HEK293T (cell line): ENCODE results near the gene BTBD1.

Experiments
- HDGF ChIP-seq: fragments of 450-650 bp; IDR thresholded peaks from 2 replicates; pipeline ENCODE4 v1.6.1; 2017; ENCODE audit warnings: antibody characterized with exemption, borderline replicate concordance
- L3MBTL2 ChIP-seq: fragments of 450-650 bp; conservative IDR thresholded peaks from 2 replicates; pipeline ENCODE4 v1.6.1; 2016; ENCODE audit warnings: mild to moderate bottlenecking
- SUZ12 ChIP-seq: fragments of 450-650 bp; IDR thresholded peaks from 2 replicates; pipeline ENCODE4 v1.6.1; 2016; ENCODE audit warnings: mild to moderate bottlenecking

DNA sequence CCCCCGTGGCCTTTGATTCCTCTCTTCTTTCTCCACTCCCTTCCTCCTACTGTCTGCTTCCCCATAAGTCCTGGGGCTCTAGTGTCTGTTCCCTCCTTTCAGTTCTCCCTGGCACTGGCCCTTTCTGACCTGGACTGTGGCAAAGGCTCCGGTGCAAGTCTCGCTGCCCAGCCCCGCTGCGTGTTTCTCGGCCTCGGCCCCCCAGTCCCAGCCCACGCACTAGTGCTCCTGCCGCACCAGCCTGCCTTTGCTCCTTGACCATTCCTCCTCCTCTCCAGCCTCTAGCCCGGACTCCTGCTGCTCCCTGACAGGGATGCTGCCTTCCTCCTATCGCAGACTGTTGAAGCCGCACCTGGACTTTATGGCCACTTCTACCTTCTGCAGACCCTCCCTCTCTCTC is 42.5 kb upstream of the BTBD1 start:
- TF ChIP-seq L3MBTL2 (no peak), HDGF (no peak), SUZ12 (no peak)
